HG02571 (cell line): ENCODE results near the gene UBE2D2.
A peak's percentile ranks its signal among the peaks of the same experiment; 100 is the strongest.

Experiments
- ATAC-seq: cut with Tn5 transposase; IDR thresholded peaks from one replicate; pipeline ENCODE4 v1.9.1; 2021; ENCODE audit warnings: mild to moderate bottlenecking, moderate library complexity; ENCODE audit not compliant: unreplicated experiment

Gene UBE2D2

DNA sequence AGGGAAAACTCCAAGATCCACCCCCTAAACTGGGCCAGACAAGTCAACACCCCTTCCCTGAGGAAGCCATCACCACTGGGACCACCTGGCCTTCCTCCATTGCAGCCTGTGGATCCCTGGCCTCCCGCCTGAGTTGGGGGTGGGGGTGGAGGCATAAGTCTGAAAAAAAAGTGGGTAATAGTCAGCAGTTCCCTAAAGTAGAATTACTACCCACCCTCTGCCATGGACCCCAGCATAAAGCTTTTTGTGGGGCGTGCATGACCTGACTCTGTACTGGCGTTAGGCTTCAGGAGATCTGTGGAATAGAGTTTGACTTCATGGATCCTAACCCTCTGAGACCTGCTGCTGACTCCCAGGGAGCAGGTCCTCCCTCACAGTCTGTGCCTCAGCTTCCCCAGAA, 85.0 kb downstream of the UBE2D2 start:
- ATAC-seq = no peak

DNA sequence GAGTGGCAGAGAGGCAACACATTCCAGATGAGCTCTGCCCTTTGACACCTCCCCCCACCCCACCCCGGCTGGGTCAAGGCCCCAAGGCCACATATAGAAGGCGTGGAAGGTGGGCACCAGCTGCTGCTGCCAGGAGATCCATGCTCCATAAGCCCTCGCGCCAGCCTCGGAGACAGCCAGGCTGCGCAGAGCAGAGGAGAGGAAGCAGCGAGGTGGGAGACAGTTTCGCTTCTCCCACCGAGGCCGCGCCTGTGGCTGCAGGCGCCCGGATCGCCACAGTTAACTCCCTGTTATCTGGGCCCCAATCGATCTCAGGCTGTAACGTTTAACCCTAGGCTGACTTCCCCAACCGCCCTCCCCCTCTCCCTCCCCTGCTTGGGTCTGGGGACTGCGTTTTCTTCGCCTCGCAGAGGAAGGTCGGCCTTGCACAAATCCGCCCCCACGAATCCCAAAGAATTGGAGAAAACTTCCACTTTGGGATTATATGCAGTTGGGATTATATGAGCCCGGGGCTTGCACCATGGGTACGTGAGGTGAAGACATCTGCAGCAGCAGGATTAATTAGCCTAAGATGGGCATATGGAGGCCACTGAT, 85.9 kb downstream of the UBE2D2 start:
- no peak for ATAC-seq

DNA sequence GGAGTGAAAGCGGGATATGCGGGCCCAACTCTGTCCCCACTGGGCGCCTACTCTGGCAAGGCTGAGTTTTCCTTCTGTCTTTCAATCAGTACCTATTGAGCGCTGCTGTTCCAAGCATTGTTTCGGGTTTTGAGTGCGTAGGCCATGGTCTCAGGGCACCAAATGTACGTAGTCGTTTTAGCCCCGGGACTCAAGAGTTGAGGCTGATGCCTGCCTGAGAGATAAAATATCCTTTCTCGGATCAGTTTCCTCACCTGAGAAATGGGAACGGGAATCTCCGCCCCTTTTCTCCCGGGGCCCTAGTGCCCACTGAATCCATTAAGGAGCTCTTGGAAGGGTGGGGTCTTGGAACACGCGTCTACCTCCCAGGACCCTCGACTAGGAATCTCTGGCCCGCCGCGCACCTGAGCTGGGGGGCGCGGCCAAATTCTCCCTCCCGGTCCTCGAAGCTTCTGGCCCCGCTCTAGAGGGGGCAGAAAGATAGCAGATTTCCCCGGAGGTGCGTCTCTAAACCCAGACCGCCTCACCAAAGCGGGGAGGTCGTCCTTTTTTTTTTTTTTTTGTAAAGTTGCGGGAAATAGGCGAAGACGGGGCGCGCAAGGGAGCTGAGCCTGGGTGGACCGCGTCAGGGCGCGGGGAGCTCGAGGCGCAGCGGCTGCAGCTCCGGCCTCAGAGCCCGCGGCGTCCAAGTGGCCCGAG, 86.5 kb downstream of the UBE2D2 start:
- ATAC-seq = no peak

DNA sequence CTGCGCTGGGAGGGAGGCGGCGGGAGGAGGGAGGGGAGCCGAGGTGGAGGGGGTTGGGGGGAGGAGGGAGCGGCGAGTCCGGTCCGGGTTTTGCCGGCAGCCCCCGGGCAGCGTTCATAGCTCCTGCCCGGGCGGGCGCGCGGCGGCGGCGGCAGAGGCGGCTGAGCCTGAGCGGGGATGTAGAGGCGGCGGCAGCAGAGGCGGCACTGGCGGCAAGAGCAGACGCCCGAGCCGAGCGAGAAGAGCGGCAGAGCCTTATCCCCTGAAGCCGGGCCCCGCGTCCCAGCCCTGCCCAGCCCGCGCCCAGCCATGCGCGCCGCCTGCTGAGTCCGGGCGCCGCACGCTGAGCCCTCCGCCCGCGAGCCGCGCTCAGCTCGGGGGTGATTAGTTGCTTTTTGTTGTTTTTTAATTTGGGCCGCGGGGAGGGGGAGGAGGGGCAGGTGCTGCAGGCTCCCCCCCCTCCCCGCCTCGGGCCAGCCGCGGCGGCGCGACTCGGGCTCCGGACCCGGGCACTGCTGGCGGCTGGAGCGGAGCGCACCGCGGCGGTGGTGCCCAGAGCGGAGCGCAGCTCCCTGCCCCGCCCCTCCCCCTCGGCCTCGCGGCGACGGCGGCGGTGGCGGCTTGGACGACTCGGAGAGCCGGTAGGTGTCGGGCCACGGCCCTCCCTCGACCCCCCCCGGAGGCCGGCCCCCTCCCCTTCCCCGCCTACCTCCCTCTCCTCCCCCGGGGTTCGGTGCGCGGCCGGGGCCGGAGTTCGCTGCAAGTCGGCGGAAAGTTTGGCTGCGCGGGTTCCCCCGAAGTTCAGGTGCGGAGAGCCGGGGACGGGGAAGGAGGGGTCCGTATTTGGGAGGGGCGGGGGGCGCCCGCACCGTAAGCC, 87.3 kb downstream of the UBE2D2 start, which contains the start of gene CXXC5:
CXXC5 (plus strand) TSS at position 145 of the 877 bp plus-strand sequence. CDS start 32,175 bp downstream, outside the sequence.
- ATAC-seq = no peak

DNA sequence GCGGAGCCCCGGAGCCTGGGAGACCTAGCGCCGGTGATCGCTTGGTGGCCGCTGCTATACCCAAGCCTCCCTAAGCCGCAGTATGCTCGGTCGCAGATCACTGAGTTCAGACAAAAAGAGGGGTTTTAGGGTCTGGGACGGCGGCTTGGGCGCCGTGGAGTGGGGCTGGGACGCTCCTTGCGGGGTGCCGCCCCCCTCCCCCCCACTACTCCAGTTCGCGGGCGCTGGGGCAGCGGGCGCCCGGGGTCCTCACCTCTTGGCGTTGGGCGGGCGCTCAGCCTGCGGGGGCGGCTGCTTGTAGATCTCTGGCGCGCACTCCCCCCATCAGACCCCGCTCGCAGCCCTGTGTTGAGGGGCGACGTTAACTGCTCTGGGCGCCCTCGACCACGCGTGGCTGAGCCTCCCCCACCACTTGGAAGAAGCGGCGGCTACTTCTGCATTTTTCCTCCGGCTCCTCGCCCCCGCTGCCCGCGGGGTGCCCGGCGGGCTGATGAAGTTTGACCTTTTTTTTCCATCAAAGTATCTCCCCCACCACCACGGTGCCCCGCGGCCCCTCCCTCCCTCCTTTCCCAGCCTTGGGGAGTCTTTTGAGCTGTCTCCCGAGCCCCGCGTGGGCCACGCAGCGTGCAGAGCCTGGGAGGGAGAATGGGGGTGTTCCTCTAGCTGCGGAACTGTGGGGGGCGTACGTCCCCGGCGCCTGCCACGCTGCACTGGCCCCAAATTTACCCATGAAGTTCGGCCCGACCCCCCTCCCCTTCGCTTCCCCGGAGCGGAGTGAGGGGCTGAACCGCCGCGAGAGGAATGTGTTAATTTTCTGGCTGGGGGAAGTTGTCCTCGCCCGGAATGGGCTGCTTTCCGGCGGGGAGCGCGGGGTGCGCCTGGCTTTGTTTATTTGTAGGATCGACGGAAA, 88.2 kb downstream of the UBE2D2 start:
- ATAC-seq = no peak

DNA sequence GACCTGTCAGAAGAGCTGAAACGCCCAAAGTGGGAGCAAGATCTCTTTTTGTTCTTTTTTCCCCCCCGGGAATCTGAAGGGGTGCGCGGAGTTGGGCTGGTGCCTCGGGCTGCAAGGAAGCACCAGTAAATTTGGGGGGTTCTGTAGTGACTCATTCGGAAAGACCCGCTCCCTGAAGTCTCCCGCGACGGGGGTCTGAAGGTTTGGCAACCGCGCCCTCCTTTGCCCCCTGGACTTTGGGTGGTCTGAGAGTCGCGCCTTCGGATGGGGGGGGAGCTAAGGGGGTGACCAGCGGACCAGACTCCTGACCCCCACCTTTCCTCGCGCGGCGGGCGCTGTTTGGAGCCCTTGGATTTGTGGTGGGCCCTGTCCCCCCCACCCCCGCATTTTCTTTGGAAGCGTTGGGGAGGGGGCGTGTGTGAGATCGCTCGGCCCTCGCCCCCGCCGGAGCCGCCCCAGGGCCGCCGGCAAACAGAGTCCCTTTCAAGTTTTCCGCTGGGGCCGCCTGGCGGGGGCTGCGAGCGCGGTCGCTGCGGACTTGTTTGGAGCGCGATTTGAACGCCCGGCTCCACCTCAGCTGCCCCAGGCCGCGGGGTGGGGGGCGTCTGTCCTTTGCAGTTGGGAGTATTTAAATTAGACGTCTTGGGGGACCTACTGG, 89.0 kb downstream of the UBE2D2 start:
- no peak for ATAC-seq

DNA sequence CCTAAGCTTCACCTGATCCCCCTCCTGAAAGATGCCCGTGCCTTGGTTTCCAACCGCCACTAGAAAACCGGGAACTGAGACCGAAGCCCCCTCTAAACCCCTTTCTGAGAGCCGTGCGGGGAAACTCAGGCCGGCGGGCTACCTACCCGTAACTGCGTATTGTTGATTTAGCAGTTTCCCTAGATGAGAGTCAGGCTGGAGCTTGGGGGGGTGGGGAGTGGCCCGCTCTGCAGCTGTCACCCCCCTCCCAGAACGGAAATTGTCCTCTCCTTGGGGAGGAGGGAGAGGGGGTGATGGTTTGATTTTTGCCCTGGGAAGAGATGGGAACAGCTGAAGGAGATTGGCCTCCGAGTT, 89.5 kb downstream of the UBE2D2 start:
- no peak for ATAC-seq

DNA sequence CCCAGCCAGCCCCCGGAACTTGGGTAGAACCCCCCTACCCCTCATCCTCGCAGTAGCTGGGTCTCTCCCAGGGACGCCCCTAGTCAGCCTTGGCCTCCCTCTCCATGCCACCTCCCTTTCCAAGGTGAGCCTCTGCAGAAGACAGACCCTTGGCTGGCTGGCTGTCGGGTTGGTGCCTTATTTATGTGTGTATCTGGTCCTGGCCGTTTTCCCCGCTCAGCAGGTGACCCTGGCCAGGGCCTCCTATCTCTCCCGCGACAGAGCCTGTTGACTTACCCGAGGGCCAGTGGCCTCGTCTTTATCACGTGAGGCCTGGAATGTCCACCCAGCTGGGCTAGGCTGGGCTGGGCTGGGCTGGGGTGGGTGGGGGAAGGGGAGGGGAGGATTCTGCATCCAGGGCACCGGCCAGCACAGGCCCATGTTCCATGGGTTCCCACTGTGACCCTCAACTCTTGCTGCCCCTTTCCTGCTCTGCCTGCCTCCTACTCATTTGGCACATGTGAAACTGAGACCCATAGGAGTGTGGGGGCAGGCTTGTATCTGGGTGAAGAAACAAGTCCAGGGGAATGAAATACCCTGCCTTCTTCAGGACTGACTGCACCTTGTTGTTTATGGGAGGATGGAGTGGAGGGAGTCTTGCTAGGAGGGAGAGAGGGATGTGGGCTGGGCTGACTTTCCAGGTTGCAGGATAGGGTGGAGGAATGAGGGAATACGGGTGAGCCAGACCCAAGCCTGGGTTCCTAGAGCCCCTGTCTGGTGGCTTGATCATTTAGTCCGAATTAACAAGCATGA, 90.1 kb downstream of the UBE2D2 start:
- ATAC-seq = no peak

DNA sequence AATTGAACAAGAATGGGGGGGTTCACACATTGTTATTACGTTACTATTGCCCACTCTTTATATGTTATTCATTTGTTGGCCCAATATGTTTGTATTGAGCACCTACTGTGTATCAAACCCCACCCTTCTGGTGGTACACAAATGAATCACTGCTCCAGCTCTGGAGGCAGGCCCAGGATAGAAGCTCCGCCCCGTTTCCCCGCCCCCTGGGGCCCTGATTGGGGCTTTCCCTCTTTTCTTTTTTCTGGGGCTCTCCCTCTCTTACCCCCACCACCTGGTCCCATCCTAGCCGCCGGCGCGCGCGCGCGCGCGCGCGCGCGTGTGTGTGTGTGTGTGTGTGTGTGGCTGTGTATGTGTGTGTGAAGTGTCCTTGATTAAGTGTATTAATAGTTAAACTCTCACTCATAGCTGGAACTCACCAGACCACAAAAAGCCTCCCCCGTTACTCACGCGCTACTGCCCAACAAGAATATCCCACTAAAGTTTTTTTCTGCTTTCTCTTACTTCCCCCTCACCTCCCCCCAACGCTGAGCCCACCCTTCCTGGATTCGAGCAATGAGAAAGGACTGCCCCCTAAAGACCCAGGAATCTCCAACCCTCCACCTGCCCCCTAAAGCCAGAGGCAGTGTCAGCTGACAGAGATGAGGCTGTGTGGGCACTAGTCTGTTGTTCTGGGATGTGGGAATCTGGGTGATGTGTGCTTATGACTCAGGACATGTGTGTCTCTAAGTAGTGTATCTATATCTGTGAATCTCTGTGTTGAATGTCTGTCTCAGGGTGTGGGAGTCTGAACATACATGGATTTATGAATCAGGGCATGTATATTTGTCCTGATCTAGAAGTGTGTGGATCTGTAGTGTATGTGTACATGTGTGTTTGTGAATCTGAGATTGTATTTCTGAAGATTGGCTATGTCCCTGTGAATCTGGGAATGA, 91.0 kb downstream of the UBE2D2 start:
- ATAC-seq = peak; percentile 39

DNA sequence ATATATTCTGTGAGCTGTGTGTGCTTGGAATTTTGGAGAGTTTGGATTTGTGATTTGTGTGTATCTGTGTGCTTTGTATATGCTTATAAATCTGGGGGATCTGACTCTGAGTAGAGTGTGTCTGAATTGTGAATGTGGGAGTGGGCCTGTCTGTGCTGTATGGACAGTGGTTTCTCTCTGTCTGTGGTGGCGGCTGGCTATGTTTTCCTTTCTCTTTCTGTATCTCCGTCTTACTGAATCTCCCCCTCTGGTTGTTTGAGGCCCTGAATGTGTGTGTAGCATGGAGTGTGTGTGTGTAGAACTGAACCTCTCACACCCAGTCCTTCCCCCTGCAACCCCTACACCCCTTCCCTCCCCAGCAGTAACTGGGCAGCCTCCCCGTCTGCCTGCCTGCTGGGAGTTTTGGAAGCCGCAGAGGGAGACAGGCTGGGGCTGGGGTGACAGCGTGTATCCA, 91.7 kb downstream of the UBE2D2 start:
- no peak for ATAC-seq

DNA sequence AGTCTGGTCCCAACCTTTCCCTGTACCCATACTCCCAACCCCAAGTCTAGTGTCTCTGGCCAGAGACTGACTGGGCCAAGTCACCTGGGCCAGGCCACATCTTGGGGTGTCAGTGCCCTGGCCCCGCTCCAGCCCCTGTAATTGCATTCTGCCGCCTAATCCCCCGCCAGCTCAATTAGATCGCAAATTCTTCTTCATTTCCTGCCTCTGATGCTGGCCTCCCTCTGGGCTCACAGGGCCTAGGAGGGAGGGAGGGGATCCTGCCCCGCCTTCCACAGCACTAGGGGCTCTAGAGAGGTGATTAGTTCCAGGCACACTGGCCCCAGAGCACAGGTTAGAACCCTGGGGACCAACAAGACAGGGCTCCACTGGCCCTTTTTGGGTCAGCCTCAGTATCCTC, 92.5 kb downstream of the UBE2D2 start:
- no peak for ATAC-seq

DNA sequence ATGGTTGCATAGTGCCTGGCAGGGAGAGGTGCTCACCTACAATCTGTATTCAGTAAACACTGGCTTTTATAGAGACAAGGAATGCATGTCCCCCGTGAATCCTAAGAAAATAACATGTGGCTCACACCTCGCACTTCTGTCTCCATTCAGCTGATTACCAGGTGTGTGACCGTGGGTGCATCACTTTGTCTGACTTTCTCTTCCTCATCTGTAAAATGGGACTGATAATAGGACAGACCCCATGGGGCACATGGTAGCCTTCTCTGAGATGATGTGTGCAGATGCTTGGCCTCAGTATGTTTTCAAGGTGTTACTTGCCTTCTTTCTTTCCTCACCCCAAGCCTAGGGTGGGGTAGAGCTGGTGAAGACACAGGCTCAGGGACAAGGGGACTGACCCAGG, 93.3 kb downstream of the UBE2D2 start:
- ATAC-seq = no peak

DNA sequence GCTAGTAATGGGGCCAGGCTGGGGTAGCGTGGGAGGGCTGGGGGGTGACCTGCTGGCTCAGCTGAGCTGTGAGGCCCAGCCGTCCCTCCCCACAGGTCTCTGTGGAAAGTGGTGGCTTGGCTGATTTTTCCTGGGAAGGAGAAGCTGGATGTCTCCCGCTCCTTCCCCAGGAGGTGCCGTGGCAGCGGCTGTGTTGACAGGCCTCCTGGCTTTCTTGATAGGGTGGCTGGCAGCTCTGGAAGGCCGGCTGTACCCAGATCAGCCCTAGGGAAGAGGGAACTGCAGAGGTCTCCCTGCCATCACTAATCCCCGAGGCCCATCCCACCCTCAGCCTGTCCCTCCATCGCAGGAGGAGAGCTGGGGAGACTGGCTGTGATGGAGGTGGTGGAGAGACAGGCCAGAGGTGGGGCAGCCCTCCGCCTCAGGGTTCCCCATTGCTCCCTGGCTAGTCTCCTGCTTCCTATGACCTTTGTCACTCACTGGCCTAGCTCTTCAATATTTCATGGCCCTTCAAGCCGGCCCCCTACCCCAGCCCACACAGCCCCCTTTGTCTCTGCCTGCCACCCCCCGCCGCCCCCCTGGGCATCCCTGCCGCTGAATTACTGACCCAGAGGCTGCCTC, 93.8 kb downstream of the UBE2D2 start:
- ATAC-seq = no peak

DNA sequence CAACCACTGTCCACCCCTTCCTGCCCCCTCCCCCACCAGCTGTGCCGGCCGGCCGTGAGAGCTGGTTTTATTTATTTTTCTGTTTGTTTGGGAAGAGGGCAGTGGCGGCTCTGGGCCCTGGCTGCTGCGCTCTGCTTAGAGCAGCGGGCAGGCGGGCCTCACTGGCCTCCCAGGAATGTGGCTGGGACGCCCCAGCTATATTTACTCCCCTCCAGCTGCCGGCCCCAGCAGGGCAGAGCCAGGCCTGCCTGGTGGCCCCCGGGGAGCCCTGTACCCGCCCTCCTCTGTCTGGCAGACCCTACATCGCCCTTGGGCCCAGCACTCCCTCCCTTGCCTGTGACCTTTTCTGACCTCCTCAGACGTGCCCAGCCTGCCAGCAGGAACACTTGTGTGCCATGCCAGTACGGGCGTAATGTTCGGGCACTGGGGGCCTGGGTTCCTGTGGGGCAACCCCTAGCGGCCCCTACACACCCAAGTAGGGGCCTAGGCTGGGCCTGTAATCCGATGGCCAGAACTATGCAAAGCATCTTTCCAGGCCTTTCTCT, 94.7 kb downstream of the UBE2D2 start:
- no peak for ATAC-seq

DNA sequence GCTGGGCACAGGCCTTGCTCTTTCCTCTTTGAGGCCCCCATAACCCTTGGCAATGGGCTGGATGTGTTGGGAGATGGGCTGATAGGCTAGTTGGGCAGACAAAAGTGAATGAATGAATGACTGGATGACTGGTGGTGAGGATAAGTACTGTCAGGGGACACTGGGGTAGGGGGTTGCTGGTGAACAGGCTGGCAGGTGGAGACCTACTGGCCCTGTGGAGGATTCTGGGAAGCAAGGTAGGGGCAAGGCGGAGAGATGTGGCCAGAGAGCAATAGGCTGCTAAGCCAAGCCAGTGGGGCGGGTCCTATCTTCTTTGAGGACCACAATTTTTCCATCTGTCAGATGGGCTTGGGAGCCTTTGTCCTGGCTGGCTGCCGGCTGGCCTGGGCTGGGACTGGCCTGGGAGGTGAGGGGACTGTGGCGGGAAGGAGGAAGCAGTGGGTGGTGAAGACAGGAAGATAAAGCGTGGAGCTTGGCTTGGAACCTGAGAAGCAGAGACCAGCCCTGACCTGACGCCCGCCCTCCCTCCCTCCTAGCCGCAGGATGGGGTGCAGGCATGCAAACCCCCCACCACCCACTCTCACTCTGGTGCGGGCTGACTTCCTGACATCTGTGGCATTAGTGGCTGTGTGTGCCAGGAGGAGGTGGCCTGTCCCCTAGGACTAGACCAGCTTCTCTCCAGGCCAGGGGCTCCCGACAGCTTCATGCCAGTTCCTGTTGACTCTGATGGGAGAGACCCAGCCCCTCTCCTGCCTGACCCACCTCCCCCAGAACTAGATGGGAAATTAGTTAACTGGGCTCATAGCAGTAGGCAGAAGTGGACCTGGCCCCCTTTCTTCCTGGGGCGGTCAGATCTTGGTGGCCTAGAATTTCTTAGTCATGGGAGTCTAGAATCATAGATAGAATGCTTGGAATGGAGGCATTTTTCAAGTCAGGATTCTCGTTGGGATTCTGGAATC, 96.5 kb downstream of the UBE2D2 start:
- no peak for ATAC-seq

DNA sequence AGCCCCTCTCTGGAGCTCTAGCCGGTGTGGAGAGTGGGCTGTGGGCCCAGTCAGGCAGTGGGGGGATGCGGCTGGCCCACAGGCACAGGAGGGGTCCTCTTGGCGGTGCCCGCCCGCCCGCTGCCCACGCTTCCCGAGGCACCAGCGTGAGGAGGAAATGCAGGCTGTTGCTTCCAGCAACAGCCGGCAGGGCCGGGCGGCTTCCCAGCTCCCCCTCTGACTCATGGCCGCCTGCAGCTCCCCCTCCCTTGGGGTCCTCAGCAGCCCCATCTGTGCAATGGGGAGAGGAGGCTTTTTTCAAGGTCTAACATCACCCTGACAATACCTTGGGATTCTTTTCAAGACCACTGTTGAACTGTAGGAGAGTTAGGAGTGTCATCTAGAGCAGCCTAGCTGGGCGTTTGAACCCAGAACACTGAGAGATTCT, 97.4 kb downstream of the UBE2D2 start:
- no peak for ATAC-seq
